B cell (primary cell): Measurements from ENCODE around the gene AP3D1. TPM values are rescaled to one million over a fixed set of nuclear protein-coding genes. Genes with fewer than 3 reads are reported as not detected.

Source experiments
- ATAC-seq: fragments of 200-7000 bp; cut with Tn5 transposase; one replicate; pipeline ENCODE4 v1.10.0; 2021; ENCODE audit warnings: low read depth, mild to moderate bottlenecking, moderate number of reproducible peaks, moderate library complexity
- CTCF ChIA-PET: fragments of 350-600 bp; sonication (Branson Sonifier 250); formaldehyde crosslinking; loops from one replicate; lab custom pipeline; 2021; ENCODE audit warnings: antibody characterized with exemption, inconsistent platforms; lab: Charles Lee
- POLR2A ChIA-PET: fragments of 350-600 bp; sonication (Branson Sonifier 250); formaldehyde crosslinking; loops from one replicate; lab custom pipeline; 2021; ENCODE audit warnings: antibody characterized with exemption; lab: Charles Lee
- DNase-seq: peaks from one replicate; pipeline ENCODE4 v3.0.0; 2013
- H2AFZ ChIP-seq: 2 replicates; pipeline ENCODE4 v1.6.1; 2012; ENCODE audit warnings: mild to moderate bottlenecking, low read depth, low read length; ENCODE audit not compliant: insufficient read depth, poor library complexity, severe bottlenecking
- H3K27ac ChIP-seq, 2 donors: 1 replicate in 1 of 2; 2 replicates in 1 of 2; pipeline ENCODE4 v1.5.1; 2012 to 2013; ENCODE audit warnings: low read length in 2 of 2, mild to moderate bottlenecking in 2 of 2, moderate library complexity in 1 of 2
- H3K27me3 ChIP-seq, 4 experiments: fragments of 200-600 bp in 1 of 4; sonication (generic) in 1 of 4; replicated peaks in 1 of 4; 1 replicate in 2 of 4; 2 replicates in 2 of 4; pipeline versions ENCODE4 v1.6.1 to v1.7.0; 2013 to 2016; ENCODE audit warnings: low read length in 3 of 4, mild to moderate bottlenecking in 2 of 4, mixed read lengths in 1 of 4, moderate library complexity in 1 of 4; ENCODE audit not compliant: insufficient read depth in 4 of 4, control insufficient read depth in 3 of 4; ENCODE audit errors: control extremely low read depth in 1 of 4
- H3K36me3 ChIP-seq, 2 experiments: replicated peaks in 1 of 2; 1 replicate in 1 of 2; 2 replicates in 1 of 2; pipeline versions ENCODE4 v1.6.1 to v1.7.1; 2013; ENCODE audit warnings: low read length in 1 of 2; ENCODE audit not compliant: insufficient read depth in 2 of 2, control insufficient read depth in 1 of 2; ENCODE audit errors: control extremely low read depth in 1 of 2, extremely low read depth in 1 of 2
- H3K4me1 ChIP-seq, 2 donors: fragments of 200-600 bp in 1 of 2; sonication (generic) in 1 of 2; 1 replicate in 1 of 2; 2 replicates in 1 of 2; pipeline versions ENCODE4 v1.5.1 to v1.6.1; 2013 to 2017; ENCODE audit warnings: low read length in 2 of 2; ENCODE audit not compliant: control insufficient read depth in 2 of 2, insufficient read depth in 2 of 2
- H3K4me2 ChIP-seq: replicated peaks from 2 replicates; pipeline ENCODE3; 2012; ENCODE audit warnings: mild to moderate bottlenecking, low read depth, low read length; ENCODE audit not compliant: poor library complexity, severe bottlenecking
- H3K4me3 ChIP-seq, 5 experiments: fragments of 200-600 bp in 1 of 5; sonication (generic) in 1 of 5; 1 replicate in 3 of 5; 2 replicates in 2 of 5; pipeline versions ENCODE4 v1.5.1 to v1.7.0; 2011 to 2016; ENCODE audit warnings: low read length in 4 of 5, mild to moderate bottlenecking in 4 of 5, low read depth in 2 of 5, control low read depth in 1 of 5, moderate library complexity in 1 of 5; ENCODE audit not compliant: insufficient read depth in 1 of 5; ENCODE audit errors: control extremely low read depth in 1 of 5, extremely low read depth in 1 of 5
- H3K79me2 ChIP-seq: fragments of 200-600 bp; sonication (generic); one replicate; pipeline ENCODE4 v1.6.0; 2016; ENCODE audit warnings: low read length; ENCODE audit not compliant: control insufficient read depth, insufficient read depth
- H3K9ac ChIP-seq: fragments of 200-600 bp; sonication (generic); 2 replicates; pipeline ENCODE4 v1.6.1; 2017; ENCODE audit warnings: mild to moderate bottlenecking, low read length, moderate library complexity
- H3K9me3 ChIP-seq, 3 donors: one replicate each; pipeline versions ENCODE4 v1.6.1 to v1.7.1; 2013; ENCODE audit warnings: low read length in 2 of 3; ENCODE audit not compliant: control insufficient read depth in 2 of 3, insufficient read depth in 1 of 3; ENCODE audit errors: control extremely low read depth in 1 of 3
- H4K20me1 ChIP-seq: 2 replicates; pipeline ENCODE4 v1.6.0; 2012; ENCODE audit warnings: mild to moderate bottlenecking, low read length; ENCODE audit not compliant: insufficient read depth, control insufficient read depth, poor library complexity, severe bottlenecking
- H3K27ac Mint-ChIP-seq: one replicate; pipeline ENCODE4 v1.8.0; 2021; ENCODE audit warnings: mixed read lengths
- H3K27me3 Mint-ChIP-seq: one replicate; pipeline ENCODE4 v1.8.0; 2021; ENCODE audit warnings: mixed read lengths
- H3K4me1 Mint-ChIP-seq: one replicate; pipeline ENCODE4 v1.8.0; 2021; ENCODE audit warnings: mixed read lengths
- H3K4me3 Mint-ChIP-seq: one replicate; pipeline ENCODE4 v1.8.0; 2021; ENCODE audit warnings: mixed read lengths
- H3K9me3 Mint-ChIP-seq: one replicate; pipeline ENCODE4 v1.8.0; 2022; ENCODE audit warnings: mixed read lengths; ENCODE audit not compliant: insufficient read depth
- CTCF ChIP-seq: fragments of 200-600 bp; IDR thresholded peaks from one replicate; pipeline ENCODE4 v1.8.0; 2022; ENCODE audit warnings: antibody characterized with exemption, mild to moderate bottlenecking
- EZH2 ChIP-seq: IDR thresholded peaks from 2 replicates; pipeline ENCODE4 v1.6.1; 2012; ENCODE audit warnings: borderline replicate concordance, low read depth, mild to moderate bottlenecking, moderate library complexity, low read length; ENCODE audit not compliant: insufficient read depth, poor library complexity, severe bottlenecking
- WGBS: methylation state at CpG from one replicate; pipeline ENCODE4 v1.1.5; 2013; ENCODE audit warnings: missing lambda C conversion rate; ENCODE audit not compliant: insufficient coverage; 5-methylcytosine and 5-hydroxymethylcytosine counted together
- intact Hi-C: fragments of 100-400 bp; cut with micrococcal nuclease; formaldehyde crosslinking; loops from one replicate; pipeline ENCODE4 v1.10.0; 2022
- polyA plus RNA-seq: library from polyadenylated mRNA; depleted of rRNA; stranded (reverse); fragments of >200 nt; gene quantifications from 2 replicates; pipeline ENCODE4 v1.2.3, GENCODE V29; 2012
- total RNA-seq, 2 donors: library from RNA; stranded (reverse); fragments of 120-200 nt in 1 of 2; gene quantifications; 1 replicate in 1 of 2; 2 replicates in 1 of 2; pipeline versions ENCODE4 v1.2.3 to v1.2.4, GENCODE V29; 2013 to 2022

Gene AP3D1
- total and polyA plus RNA-seq, 2 donors (not counting 1 experiment from before 2014, with no cell fraction given), result 96.4 to 114 TPM

- H3K27ac ChIP-seq, result no peak overlapping the region
These were observed 47.0 kb upstream of the AP3D1 start for GRCh38 chr19:2198317-2198716.

DNA sequence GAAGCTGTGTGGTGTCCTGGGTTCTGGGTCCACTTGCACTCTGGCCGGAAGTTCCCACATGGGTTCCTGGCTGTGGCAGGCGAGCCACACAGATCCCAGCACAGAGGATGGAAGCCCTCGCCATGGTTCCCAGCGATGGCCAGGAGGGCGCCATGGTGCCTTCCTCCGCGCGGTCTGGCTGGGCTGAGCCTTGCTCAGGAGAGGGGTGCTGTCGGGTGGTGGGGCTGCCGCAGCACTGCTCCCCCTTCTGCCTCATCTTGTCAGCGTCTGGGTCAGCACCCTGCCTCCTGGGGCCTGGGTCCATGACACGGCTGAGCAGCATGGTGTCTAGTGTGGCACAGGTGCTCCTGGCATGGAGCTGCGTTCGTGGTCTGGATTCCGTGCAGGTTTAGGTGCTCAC is 45.9 kb upstream of the AP3D1 start:
- H3K27ac ChIP-seq, result no peak overlapping the region
- no peak for TF ChIP-seq EZH2
- H2AFZ ChIP-seq, result no peak overlapping the region
- peaks cover 93% of the 10 kb centered on the region for H3K79me2 ChIP-seq
- CTCF ChIA-PET, result no interaction called here
- H3K9me3 Mint-ChIP-seq, result no peaks in the 10 kb centered on the region
- no peak for ATAC-seq
- H3K36me3 ChIP-seq, result peaks cover 0 to 56% of the 10 kb centered on the region in 2 experiments
- no peak overlapping the region for H3K4me3 ChIP-seq
- POLR2A ChIA-PET, result no interaction called here
- peaks cover 94% of the 10 kb centered on the region for H4K20me1 ChIP-seq
- no peaks in the 10 kb centered on the region for H3K27me3 ChIP-seq
- no peak for DNase-seq
- no peaks in the 10 kb centered on the region for H3K9me3 ChIP-seq
- WGBS, result 94% methylated on average over 15 of the region's 15 CpGs
- H3K4me1 ChIP-seq, result no peaks in the 10 kb centered on the region
- no peaks in the 10 kb centered on the region for H3K27me3 Mint-ChIP-seq
- no peak overlapping the region for H3K4me3 Mint-ChIP-seq
- intact Hi-C loops, result no loop called here
- no peak overlapping the region for H3K4me2 ChIP-seq
- peaks cover 3% of the 10 kb centered on the region for H3K4me1 Mint-ChIP-seq
- H3K9ac ChIP-seq, result no peak overlapping the region
- H3K27ac Mint-ChIP-seq, result no peak overlapping the region

More at GRCh38 chr19:2198317-2198716, 47.0 kb upstream of the AP3D1 start:
- Histone ChIP-seq H4K20me1 (peaks cover 87% of the 10 kb centered on the region), H2AFZ (no peak overlapping the region), H3K4me3 (no peak overlapping the region), H3K27me3 (no peaks in the 10 kb centered on the region), H3K79me2 (peaks cover 83% of the 10 kb centered on the region), H3K9ac (no peak overlapping the region), H3K9me3 (no peaks in the 10 kb centered on the region), H3K4me2 (no peak overlapping the region), H3K36me3 (peaks cover 0 to 49% of the 10 kb centered on the region in 2 experiments), H3K4me1 (no peaks in the 10 kb centered on the region)
- no peaks in the 10 kb centered on the region for H3K27me3 Mint-ChIP-seq
- H3K4me3 Mint-ChIP-seq, result no peak overlapping the region
- POLR2A ChIA-PET, result no interaction called here
- CTCF ChIA-PET, result no interaction called here
- no peak for ATAC-seq
- WGBS, result 96% methylated on average over 11 of the region's 22 CpGs
- no peaks in the 10 kb centered on the region for H3K9me3 Mint-ChIP-seq
- TF ChIP-seq CTCF (no peak), EZH2 (no peak)
- intact Hi-C loops, result no loop called here
- H3K27ac Mint-ChIP-seq, result no peak overlapping the region
- no peak for DNase-seq
- H3K4me1 Mint-ChIP-seq, result peaks cover 3% of the 10 kb centered on the region
